Vagina (tissue), 2 donors: ENCODE data around the gene HOXD12.
A peak's percentile ranks its signal among the peaks of the same experiment; 100 is the strongest.

Source experiments
- CTCF ChIP-seq, 3 experiments: fragments of 450-650 bp in 2 of 3; fragments of 200-600 bp in 1 of 3; sonication (generic) in 1 of 3; IDR thresholded peaks; one replicate each; pipeline ENCODE4 v1.5.1; 2017 to 2019; ENCODE audit warnings: antibody characterized with exemption in 3 of 3, mild to moderate bottlenecking in 2 of 3, moderate library complexity in 2 of 3
- POLR2AphosphoS5 ChIP-seq, 2 donors: sonication (generic); formaldehyde crosslinking; IDR thresholded peaks; one replicate each; pipeline ENCODE4 v1.9.0; 2017; ENCODE audit warnings: antibody characterized with exemption in 2 of 2, mild to moderate bottlenecking in 2 of 2, low read depth in 1 of 2; ENCODE audit not compliant: insufficient read depth in 1 of 2

DNA sequence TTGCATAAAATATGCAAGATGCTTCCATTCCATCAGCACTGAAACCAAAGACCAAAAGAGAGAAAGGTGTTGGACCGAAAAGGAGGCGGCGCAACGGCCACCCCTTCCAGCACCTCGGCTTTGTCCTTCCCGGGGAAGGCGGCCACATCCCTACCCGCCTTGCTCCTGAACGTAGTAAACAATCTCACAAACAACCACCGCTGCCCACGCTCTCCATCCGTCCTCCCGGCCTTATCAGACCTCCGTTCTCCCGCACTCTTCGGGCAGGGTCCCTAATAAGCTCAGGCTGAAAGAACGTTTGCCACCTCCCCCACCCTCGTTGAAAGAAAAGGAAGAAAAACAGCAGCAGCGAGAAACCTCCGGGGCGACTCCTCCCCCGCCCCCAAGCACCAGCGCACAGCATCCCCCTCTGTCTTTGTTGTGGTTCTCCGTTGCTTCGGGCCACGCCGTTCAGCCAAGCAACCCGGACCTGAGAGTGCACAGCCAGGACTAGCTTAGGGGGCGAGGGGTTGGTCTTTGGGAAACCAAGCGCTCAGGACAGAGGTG, 20.2 kb upstream of the HOXD12 start:
- TF ChIP-seq POLR2AphosphoS5 (IDR thresholded peaks at IDR 0.05; ENCODE audit: insufficient read depth in 1 of 2, low read depth in 1 of 2) (peak in 1 of 2 donors; percentile 43), CTCF (IDR thresholded peaks at IDR 0.05) (no peak)
